Tibial artery (tissue), 4 donors: ENCODE results near the gene TRAPPC12.
"Not testable (repeated sequence)": the region's sequence is repeated elsewhere in the genome, so short reads cannot be mapped to it uniquely, and the experiment has no call there.

Experiments used
- DNase-seq, 2 donors: peaks; one replicate each; pipeline ENCODE4 v3.0.0-alpha.2; 2019
- H3K27ac ChIP-seq, 2 donors: fragments of 200-600 bp; sonication (generic) in 1 of 2; 1 replicate in 1 of 2; 2 replicates in 1 of 2; pipeline ENCODE4 v1.5.1; 2018 to 2019; ENCODE audit warnings: mild to moderate bottlenecking in 1 of 2
- H3K27me3 ChIP-seq, 2 donors: fragments of 200-600 bp; sonication (generic) in 1 of 2; one replicate each; pipeline versions ENCODE4 v1.5.1 to v1.6.0; 2016 to 2019
- H3K36me3 ChIP-seq, 3 donors: fragments of 200-600 bp; sonication (generic) in 2 of 3; one replicate each; pipeline ENCODE4 v1.5.1; 2016 to 2019; ENCODE audit warnings: mild to moderate bottlenecking in 2 of 3
- H3K4me1 ChIP-seq, 4 donors: fragments of 200-600 bp; sonication (generic) in 2 of 4; 1 replicate in 3 of 4; 2 replicates in 1 of 4; pipeline ENCODE4 v1.5.1; 2016 to 2019
- H3K4me3 ChIP-seq, 2 donors: fragments of 200-600 bp; sonication (generic) in 1 of 2; 1 replicate in 1 of 2; 2 replicates in 1 of 2; pipeline ENCODE4 v1.5.1; 2018 to 2019; ENCODE audit warnings: mild to moderate bottlenecking in 2 of 2
- H3K9me3 ChIP-seq, 3 donors: fragments of 200-600 bp; sonication (generic) in 1 of 3; one replicate each; pipeline ENCODE4 v1.5.1; 2016 to 2019
- CTCF ChIP-seq, 2 experiments: fragments of 200-600 bp in 1 of 2; fragments of 450-650 bp in 1 of 2; IDR thresholded peaks; one replicate each; pipeline ENCODE4 v1.5.1; 2017 to 2019; ENCODE audit warnings: antibody characterized with exemption in 2 of 2, mild to moderate bottlenecking in 1 of 2, moderate library complexity in 1 of 2
- intact Hi-C: fragments of 100-400 bp; cut with DNase I; formaldehyde crosslinking; loops from one replicate; pipeline ENCODE4 v1.15.0; 2023; ENCODE audit warnings: low total_unique reads

Gene TRAPPC12

GRCh38 chr2:3494984-3495666 lies 115.6 kb downstream of the TRAPPC12 start:
- intact Hi-C loops, result no loop called here
- Histone ChIP-seq H3K4me1 (peaks cover 0 to 22% (median 10%) of the 10 kb centered on the region in 4 donors), H3K36me3 (peaks cover 50 to 53% (median 50%) of the 10 kb centered on the region in 3 donors), H3K9me3 (no peaks in the 10 kb centered on the region), H3K4me3 (no peak overlapping the region), H3K27me3 (no peaks in the 10 kb centered on the region), H3K27ac (no peak overlapping the region)
- DNase-seq, result no peak
- no peak for TF ChIP-seq CTCF (IDR thresholded peaks at IDR 0.05)

GRCh38 chr2:3496708-3497080 lies 117.2 kb downstream of the TRAPPC12 start:
- DNase-seq, H3K9me3 ChIP-seq, H3K27ac ChIP-seq, H3K4me3 ChIP-seq, H3K27me3 ChIP-seq, intact Hi-C loops: not testable (repeated sequence)
- Histone ChIP-seq H3K4me1 (peaks cover 0 to 22% (median 10%) of the 10 kb centered on the region in 4 donors), H3K36me3 (peaks cover 63 to 68% (median 66%) of the 10 kb centered on the region in 3 donors)

- no peak for TF ChIP-seq CTCF (IDR thresholded peaks at IDR 0.05)
- peaks cover 0 to 5% (median under 1%) of the 10 kb centered on the region in 4 donors for H3K4me1 ChIP-seq
- no peaks in the 10 kb centered on the region for H3K27me3 ChIP-seq
- H3K4me3 ChIP-seq, result no peak overlapping the region
- H3K9me3 ChIP-seq, result no peaks in the 10 kb centered on the region
- intact Hi-C loops, result no loop called here
- DNase-seq, result no peak
- H3K27ac ChIP-seq, result no peak overlapping the region
- H3K36me3 ChIP-seq, result peaks cover 70 to 86% (median 74%) of the 10 kb centered on the region in 3 donors
Observed at GRCh38 chr2:3498783-3499394, 119.4 kb downstream of the TRAPPC12 start.

- Histone ChIP-seq H3K9me3 (no peaks in the 10 kb centered on the region), H3K27me3 (no peaks in the 10 kb centered on the region), H3K27ac (no peak overlapping the region), H3K4me3 (no peak overlapping the region), H3K36me3 (peaks cover 73 to 96% (median 84%) of the 10 kb centered on the region in 3 donors), H3K4me1 (no peaks in the 10 kb centered on the region)
- no peak for TF ChIP-seq CTCF (IDR thresholded peaks at IDR 0.05)
- intact Hi-C loops, result no loop called here
- no peak for DNase-seq
Observed at GRCh38 chr2:3500326-3500899, 120.9 kb downstream of the TRAPPC12 start.

- H3K9me3 ChIP-seq, result no peaks in the 10 kb centered on the region
- H3K4me3 ChIP-seq, result no peak overlapping the region
- no peak overlapping the region for H3K27ac ChIP-seq
- H3K4me1 ChIP-seq, result no peaks in the 10 kb centered on the region
- TF ChIP-seq CTCF (IDR thresholded peaks at IDR 0.05), result no peak
- no peaks in the 10 kb centered on the region for H3K27me3 ChIP-seq
- intact Hi-C loops, result no loop called here
- peaks cover 57 to 82% (median 71%) of the 10 kb centered on the region in 3 donors for H3K36me3 ChIP-seq
- no peak for DNase-seq
Observed at GRCh38 chr2:3503046-3503445, 123.6 kb downstream of the TRAPPC12 start.

- TF ChIP-seq CTCF (IDR thresholded peaks at IDR 0.05), result no peak
- Histone ChIP-seq H3K4me3 (no peak overlapping the region), H3K27me3 (no peaks in the 10 kb centered on the region), H3K27ac (no peak overlapping the region), H3K4me1 (no peaks in the 10 kb centered on the region), H3K9me3 (no peaks in the 10 kb centered on the region), H3K36me3 (peaks cover 55 to 80% (median 67%) of the 10 kb centered on the region in 3 donors)
- intact Hi-C loops, result no loop called here
- no peak for DNase-seq
Observed at GRCh38 chr2:3503483-3503882, 124.0 kb downstream of the TRAPPC12 start.
